ENCODE measurements around the gene GYG2.

DNA sequence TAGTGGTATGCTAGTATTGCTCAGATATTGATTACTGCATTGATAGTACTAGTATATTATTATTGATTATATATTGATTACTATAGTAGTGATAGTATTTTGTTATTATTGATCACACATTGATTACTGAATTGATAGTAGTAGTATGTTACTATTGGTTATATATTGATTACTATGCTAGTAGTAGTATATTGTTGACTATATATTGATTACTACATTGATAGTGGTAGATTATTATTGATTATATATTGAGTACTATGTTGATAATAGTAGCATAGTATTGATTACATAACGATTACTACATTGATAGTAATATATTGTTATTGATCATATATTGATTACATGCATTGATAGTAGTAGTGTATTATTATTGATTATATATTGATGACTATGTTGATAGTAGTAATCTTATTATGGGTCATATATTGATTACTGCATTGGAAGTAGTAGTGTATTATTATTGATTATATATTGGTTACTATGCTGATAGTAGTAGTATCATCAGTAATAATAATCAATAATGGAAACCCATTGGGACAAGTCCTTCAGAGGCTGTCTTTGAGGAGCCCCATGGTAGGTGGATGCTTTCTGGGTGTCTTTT lies 30.6 kb downstream of the GYG2 start:
- TF ChIP-seq EZH2 (IDR thresholded peaks at IDR 0.05; ENCODE audit: borderline replicate concordance) (no peak), EZH2phosphoT487 (IDR thresholded peaks at IDR 0.05; ENCODE audit: low read depth, severe bottlenecking, unreplicated experiment) (no peak)
- TF ChIP-seq, protein P1, sequence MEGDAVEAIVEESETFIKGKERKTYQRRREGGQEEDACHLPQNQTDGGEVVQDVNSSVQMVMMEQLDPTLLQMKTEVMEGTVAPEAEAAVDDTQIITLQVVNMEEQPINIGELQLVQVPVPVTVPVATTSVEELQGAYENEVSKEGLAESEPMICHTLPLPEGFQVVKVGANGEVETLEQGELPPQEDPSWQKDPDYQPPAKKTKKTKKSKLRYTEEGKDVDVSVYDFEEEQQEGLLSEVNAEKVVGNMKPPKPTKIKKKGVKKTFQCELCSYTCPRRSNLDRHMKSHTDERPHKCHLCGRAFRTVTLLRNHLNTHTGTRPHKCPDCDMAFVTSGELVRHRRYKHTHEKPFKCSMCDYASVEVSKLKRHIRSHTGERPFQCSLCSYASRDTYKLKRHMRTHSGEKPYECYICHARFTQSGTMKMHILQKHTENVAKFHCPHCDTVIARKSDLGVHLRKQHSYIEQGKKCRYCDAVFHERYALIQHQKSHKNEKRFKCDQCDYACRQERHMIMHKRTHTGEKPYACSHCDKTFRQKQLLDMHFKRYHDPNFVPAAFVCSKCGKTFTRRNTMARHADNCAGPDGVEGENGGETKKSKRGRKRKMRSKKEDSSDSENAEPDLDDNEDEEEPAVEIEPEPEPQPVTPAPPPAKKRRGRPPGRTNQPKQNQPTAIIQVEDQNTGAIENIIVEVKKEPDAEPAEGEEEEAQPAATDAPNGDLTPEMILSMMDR (IDR thresholded peaks at IDR 0.05; ENCODE audit: poor library complexity), result no peak

All from hepatocyte (in vitro differentiated cells).